Transverse colon (tissue), 4 donors: ENCODE measurements around the gene ELOB.

Experiments used
- EP300 ChIP-seq: sonication (generic); formaldehyde crosslinking; IDR thresholded peaks from one replicate; pipeline ENCODE4 v1.6.1; 2017; ENCODE audit warnings: antibody characterized with exemption, low read depth
- POLR2AphosphoS5 ChIP-seq, 3 donors: sonication (generic); formaldehyde crosslinking; IDR thresholded peaks; one replicate each; pipeline ENCODE4 v1.6.1; 2016; ENCODE audit warnings: antibody characterized with exemption in 3 of 3
- TF ChIP-seq, protein P1 (sequence below), 5 experiments: fragments of 200-600 bp in 3 of 5; fragments of 450-650 bp in 2 of 5; sonication (generic) in 3 of 5; IDR thresholded peaks; 1 replicate in 2 of 5; 2 replicates in 3 of 5; pipeline ENCODE4 v1.5.1; 2016 to 2017; ENCODE audit warnings: antibody characterized with exemption in 5 of 5, inconsistent platforms in 3 of 5, mild to moderate bottlenecking in 2 of 5, moderate library complexity in 1 of 5

DNA sequence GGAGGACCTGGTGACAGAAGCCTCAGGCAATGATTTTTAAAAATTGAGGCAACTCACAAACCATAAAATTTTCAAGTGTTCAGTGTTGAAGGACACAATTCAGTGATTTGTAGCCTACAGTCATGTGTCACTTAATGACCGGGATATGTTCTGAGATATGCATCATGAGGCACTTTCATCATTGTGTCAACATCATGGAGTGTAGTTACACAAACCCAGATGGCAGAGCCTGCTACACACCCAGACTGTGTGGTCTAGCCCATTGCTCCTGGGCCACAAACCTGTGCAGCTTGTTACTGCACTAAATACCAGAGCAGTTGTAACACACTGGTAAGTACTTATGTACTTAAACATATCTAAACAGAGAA lies 22.8 kb upstream of the ELOB start:
- TF ChIP-seq, protein P1, sequence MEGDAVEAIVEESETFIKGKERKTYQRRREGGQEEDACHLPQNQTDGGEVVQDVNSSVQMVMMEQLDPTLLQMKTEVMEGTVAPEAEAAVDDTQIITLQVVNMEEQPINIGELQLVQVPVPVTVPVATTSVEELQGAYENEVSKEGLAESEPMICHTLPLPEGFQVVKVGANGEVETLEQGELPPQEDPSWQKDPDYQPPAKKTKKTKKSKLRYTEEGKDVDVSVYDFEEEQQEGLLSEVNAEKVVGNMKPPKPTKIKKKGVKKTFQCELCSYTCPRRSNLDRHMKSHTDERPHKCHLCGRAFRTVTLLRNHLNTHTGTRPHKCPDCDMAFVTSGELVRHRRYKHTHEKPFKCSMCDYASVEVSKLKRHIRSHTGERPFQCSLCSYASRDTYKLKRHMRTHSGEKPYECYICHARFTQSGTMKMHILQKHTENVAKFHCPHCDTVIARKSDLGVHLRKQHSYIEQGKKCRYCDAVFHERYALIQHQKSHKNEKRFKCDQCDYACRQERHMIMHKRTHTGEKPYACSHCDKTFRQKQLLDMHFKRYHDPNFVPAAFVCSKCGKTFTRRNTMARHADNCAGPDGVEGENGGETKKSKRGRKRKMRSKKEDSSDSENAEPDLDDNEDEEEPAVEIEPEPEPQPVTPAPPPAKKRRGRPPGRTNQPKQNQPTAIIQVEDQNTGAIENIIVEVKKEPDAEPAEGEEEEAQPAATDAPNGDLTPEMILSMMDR (IDR thresholded peaks at IDR 0.05): no peak
- peak in 2 of 3 donors; percentile 62 to 68 for TF ChIP-seq POLR2AphosphoS5 (IDR thresholded peaks at IDR 0.05)
- TF ChIP-seq EP300: peak; percentile 30
